Ascending aorta (tissue), 2 donors: ENCODE results near the gene TRIM26. TPM values are rescaled to one million over a fixed set of nuclear protein-coding genes. Genes with fewer than 3 reads are reported as not detected.
"Not testable (repeated sequence)": the region's sequence is repeated elsewhere in the genome, so short reads cannot be mapped to it uniquely, and the experiment has no call there.

ENCODE experiments used
- DNase-seq, 2 donors: peaks; one replicate each; pipeline ENCODE4 v3.0.0-alpha.2; 2019; ENCODE audit warnings: low spot score in 2 of 2
- H3K27ac ChIP-seq, 2 donors: fragments of 200-600 bp; sonication (generic); one replicate each; pipeline ENCODE4 v1.5.1; 2016 to 2017; ENCODE audit warnings: mild to moderate bottlenecking in 1 of 2
- H3K27me3 ChIP-seq: fragments of 200-600 bp; sonication (generic); one replicate; pipeline ENCODE4 v1.5.1; 2017
- H3K36me3 ChIP-seq, 2 donors: fragments of 200-600 bp; sonication (generic); one replicate each; pipeline ENCODE4 v1.5.1; 2016
- H3K4me1 ChIP-seq, 2 donors: fragments of 200-600 bp; sonication (generic); one replicate each; pipeline ENCODE4 v1.5.1; 2016 to 2017; ENCODE audit warnings: mild to moderate bottlenecking in 1 of 2
- H3K4me3 ChIP-seq, 2 donors: fragments of 200-600 bp; sonication (generic); one replicate each; pipeline ENCODE4 v1.5.1; 2016 to 2017; ENCODE audit warnings: mild to moderate bottlenecking in 1 of 2
- H3K9me3 ChIP-seq, 2 donors: fragments of 200-600 bp; sonication (generic); one replicate each; pipeline ENCODE4 v1.5.1; 2016
- CTCF ChIP-seq, 3 experiments: fragments of 200-600 bp in 2 of 3; fragments of 450-650 bp in 1 of 3; sonication (generic) in 2 of 3; IDR thresholded peaks; one replicate each; pipeline ENCODE4 v1.5.1; 2016 to 2019; ENCODE audit warnings: antibody characterized with exemption in 3 of 3, mild to moderate bottlenecking in 1 of 3, moderate library complexity in 1 of 3
- intact Hi-C: fragments of 100-400 bp; cut with DNase I; formaldehyde crosslinking; loops from one replicate; pipeline ENCODE4 v1.15.1; 2023
- total RNA-seq: library from RNA; depleted of rRNA; stranded (reverse); fragments of >200 nt; gene quantifications from one replicate; pipeline ENCODE4 v1.1.0, GENCODE V29; 2016

The TRIM26 gene
- total RNA-seq, 1 donor from 2014 or later = 38.6 TPM

DNA sequence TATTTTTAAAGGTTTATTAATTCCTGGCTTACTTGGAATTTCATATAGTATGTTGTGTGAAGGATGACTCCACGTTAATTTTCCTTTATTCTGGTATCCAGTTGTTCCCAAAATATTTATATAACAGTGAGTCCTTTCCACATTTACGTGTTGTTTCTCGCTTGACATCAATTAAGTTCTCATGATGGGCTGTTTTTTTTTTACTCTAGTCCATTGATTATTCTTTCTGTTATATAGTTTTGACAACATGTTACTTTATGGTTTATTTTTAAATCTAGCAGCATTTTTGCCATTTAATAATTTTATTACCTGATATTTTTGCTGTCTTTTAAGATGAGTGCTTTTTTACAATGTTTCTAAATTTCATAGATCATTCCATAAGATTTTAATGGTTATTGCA is 70.5 kb downstream of the TRIM26 start:
- intact Hi-C loops = no loop called here

GRCh38 chr6:30140240-30140639 is 73.0 kb downstream of the TRIM26 start:
- H3K9me3 ChIP-seq, H3K4me1 ChIP-seq, DNase-seq, H3K4me3 ChIP-seq, H3K27me3 ChIP-seq, H3K27ac ChIP-seq, H3K36me3 ChIP-seq, intact Hi-C loops: not testable (repeated sequence)

More for the DNA sequence above, 70.5 kb downstream of the TRIM26 start:
- TF ChIP-seq CTCF (IDR thresholded peaks at IDR 0.05) = no peak
- Histone ChIP-seq H3K9me3 (no peaks in the 10 kb centered on the region), H3K36me3 (no peaks in the 10 kb centered on the region), H3K27me3 (no peaks in the 10 kb centered on the region), H3K27ac (no peak overlapping the region), H3K4me1 (no peaks in the 10 kb centered on the region), H3K4me3 (no peak overlapping the region)
- DNase-seq = no peak

GRCh38 chr6:30136570-30137286 is 76.5 kb downstream of the TRIM26 start:
- no peak for DNase-seq
- H3K27ac ChIP-seq = no peak overlapping the region
- no peaks in the 10 kb centered on the region for H3K9me3 ChIP-seq
- TF ChIP-seq CTCF (IDR thresholded peaks at IDR 0.05) = no peak
- no peaks in the 10 kb centered on the region for H3K4me1 ChIP-seq
- H3K27me3 ChIP-seq = no peaks in the 10 kb centered on the region
- intact Hi-C loops = loop anchor here (10.0 kb wide), 1 partner anchor 292 kb away; no protein-coding TSS in a partner anchor
- H3K4me3 ChIP-seq = no peak overlapping the region
- no peaks in the 10 kb centered on the region for H3K36me3 ChIP-seq

GRCh38 chr6:30135757-30136156 is 77.4 kb downstream of the TRIM26 start, which contains the start of gene TRIM40:
TRIM40 (plus strand) TSS chr6:30136140; CDS start chr6:30137037, 897 bp downstream.
- intact Hi-C loops = loop anchor here (10.0 kb wide), 1 partner anchor 291 kb away; no protein-coding TSS in a partner anchor
- Histone ChIP-seq H3K27me3 (no peaks in the 10 kb centered on the region), H3K4me1 (no peaks in the 10 kb centered on the region), H3K27ac (no peak within 1 kb of the TSS), H3K4me3 (no peak within 1 kb of the TSS), H3K9me3 (no peaks in the 10 kb centered on the region), H3K36me3 (no peaks in the 10 kb centered on the region)
- DNase-seq = no peak
- no peak for TF ChIP-seq CTCF (IDR thresholded peaks at IDR 0.05)

GRCh38 chr6:30135147-30135546 is 78.1 kb downstream of the TRIM26 start:
- Histone ChIP-seq H3K27me3 (peaks cover under 1% of the 10 kb centered on the region), H3K9me3 (no peaks in the 10 kb centered on the region), H3K4me1 (no peaks in the 10 kb centered on the region), H3K4me3 (no peak overlapping the region), H3K36me3 (no peaks in the 10 kb centered on the region), H3K27ac (no peak overlapping the region)
- intact Hi-C loops = loop anchor here (10.0 kb wide), 1 partner anchor 290 kb away; no protein-coding TSS in a partner anchor
- no peak for DNase-seq
- TF ChIP-seq CTCF (IDR thresholded peaks at IDR 0.05) = no peak

Other genes starting within 250 kb of the TRIM26 start
- gene POLR1H, start 152.1 kb downstream of the TRIM26 start, total RNA-seq = 36.9 TPM
- 7.1 TPM for gene PPP1R11, start 146.2 kb downstream of the TRIM26 start, total RNA-seq
- not detected for gene RNF39, start 137.6 kb downstream of the TRIM26 start, total RNA-seq
- gene TRIM31, start 100.3 kb downstream of the TRIM26 start, total RNA-seq = not detected
- gene TRIM40, start 77.3 kb downstream of the TRIM26 start, total RNA-seq = not detected
- not detected for gene TRIM10, start 52.2 kb downstream of the TRIM26 start, total RNA-seq
- gene TRIM15, start 49.9 kb downstream of the TRIM26 start, total RNA-seq = not detected
- 2.8 TPM for gene TRIM39, start 113.5 kb upstream of the TRIM26 start, total RNA-seq
- 262 TPM for gene RPP21, start 131.8 kb upstream of the TRIM26 start, total RNA-seq